ENCODE results near the gene PDIK1L.

PDIK1L gene

DNA sequence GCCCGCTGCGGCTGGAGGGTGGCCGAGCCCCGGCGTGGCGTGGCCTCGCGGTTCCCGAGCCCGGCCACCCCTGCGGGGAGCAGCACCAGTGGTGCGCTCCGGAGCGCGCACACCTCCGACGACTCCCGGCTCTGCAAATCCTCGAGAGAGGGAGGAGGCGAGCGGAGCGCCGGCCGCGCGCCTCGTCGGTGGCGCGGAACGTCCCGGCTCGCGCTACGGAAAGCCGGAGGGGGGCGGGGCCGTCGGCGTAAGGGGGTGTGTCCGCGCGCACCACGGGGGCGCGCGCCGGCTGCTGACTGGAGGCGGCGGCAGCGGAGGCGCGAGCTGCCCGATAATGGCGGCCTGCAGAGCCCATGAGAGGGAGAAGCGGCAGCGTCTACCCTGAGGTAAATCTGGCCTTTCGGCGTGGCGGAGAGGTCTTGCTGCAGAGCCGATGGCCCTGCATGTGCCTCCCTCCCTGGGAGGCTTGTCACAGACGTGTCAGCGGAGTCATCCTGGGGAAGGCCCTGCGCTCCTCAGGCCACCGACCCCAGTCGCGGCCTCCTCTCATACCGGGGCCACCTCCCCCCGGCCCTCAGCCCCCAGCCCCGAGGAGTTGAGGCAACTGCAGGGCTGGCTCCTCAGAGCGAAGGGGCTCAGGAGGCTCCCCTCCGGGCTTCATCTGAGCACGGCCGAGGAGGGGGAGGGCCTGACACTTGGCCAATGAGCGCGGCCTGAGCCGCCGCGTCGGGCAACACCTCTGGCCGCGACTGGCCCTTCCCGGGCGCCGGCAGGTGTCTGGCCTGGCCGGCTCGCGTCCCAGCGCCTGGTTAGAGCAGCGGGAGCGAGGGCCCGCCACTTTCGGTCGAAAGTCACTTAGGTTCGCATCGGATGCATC, at the start of gene PDIK1L:
Gene PDIK1L, plus strand, starts transcription at position 295 of the 877 bp plus-strand sequence. CDS start 2,485 bp downstream, outside the sequence.
- H3K9ac ChIP-seq (ENCODE audit: low read length) = peak within 1 kb of the TSS; percentile 82
- peak within 1 kb of the TSS; percentile 87 for H3K27ac ChIP-seq (ENCODE audit: low read depth, low read length)
- H3K4me1 ChIP-seq (ENCODE audit: control insufficient read depth, insufficient read depth, low read length) = peaks cover 10% of the 10 kb centered on the region
- no peaks in the 10 kb centered on the region for H3K9me3 ChIP-seq (ENCODE audit: control insufficient read depth, insufficient read depth, low read depth, low read length)
- peak within 1 kb of the TSS; percentile 90 for H3K4me3 ChIP-seq (ENCODE audit: low read depth, low read length)
- H3K27me3 ChIP-seq (ENCODE audit: control insufficient read depth, insufficient read depth, low read length) = peaks cover 13% of the 10 kb centered on the region
- H3K36me3 ChIP-seq (ENCODE audit: control insufficient read depth, insufficient read depth, low read length) = peaks cover 4% of the 10 kb centered on the region; the same call in 1 of the 2 replicates

DNA sequence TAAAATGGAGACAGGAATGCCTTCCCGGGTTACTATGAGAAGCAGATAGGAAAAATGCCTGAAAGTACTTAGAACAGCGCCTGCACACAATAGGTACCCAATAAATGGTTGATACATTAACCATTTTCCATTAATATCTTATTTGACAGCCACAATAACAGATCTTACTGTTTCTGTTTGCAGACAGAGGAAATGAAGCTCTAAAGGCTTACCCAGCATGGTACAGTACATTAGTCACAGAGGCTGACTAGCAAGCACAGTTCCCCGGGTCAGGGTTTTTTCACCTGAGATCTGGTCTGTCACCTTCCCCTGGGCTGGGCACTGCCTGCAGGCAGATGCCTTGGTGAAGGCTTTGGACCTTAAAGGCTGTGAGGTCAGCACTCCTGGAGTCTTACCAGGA, 47.1 kb upstream of the PDIK1L start:
- Histone ChIP-seq H3K4me3 (ENCODE audit: low read depth, low read length) (no peak overlapping the region), H3K9ac (ENCODE audit: low read length) (no peak overlapping the region), H3K36me3 (ENCODE audit: control insufficient read depth, insufficient read depth, low read length) (no peaks in the 10 kb centered on the region), H3K27me3 (ENCODE audit: control insufficient read depth, insufficient read depth, low read length) (0 out of 2 replicates have a peak, but pooled peaks cover 3% of the 10 kb centered on the region), H3K4me1 (ENCODE audit: control insufficient read depth, insufficient read depth, low read length) (peaks cover 18% of the 10 kb centered on the region; the same call in 1 of the 2 replicates), H3K9me3 (ENCODE audit: control insufficient read depth, insufficient read depth, low read depth, low read length) (no peaks in the 10 kb centered on the region), H3K27ac (ENCODE audit: low read depth, low read length) (no peak overlapping the region)

DNA sequence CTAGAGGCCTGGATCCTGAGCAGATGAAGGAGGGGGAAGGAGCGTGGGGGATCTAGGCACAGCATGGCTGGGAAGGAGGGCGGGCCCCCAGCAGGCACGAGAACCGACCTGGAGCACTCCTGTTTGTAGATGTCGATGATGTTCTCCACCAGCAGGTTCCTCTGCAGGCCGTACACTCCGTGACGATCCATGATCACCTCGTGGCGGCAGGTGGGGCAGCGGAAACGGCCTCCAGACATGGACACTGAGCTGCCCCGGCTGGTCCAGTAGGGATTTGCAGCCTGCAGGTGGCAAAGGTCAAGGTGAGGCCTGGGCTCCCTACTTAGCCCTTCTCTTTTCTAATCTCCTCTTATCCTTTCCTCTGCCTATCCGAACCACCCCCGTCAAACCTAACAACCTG, 45.5 kb upstream of the PDIK1L start:
- no peak overlapping the region for H3K4me3 ChIP-seq (ENCODE audit: low read depth, low read length)
- no peaks in the 10 kb centered on the region for H3K27me3 ChIP-seq (ENCODE audit: control insufficient read depth, insufficient read depth, low read length)
- peaks cover 18% of the 10 kb centered on the region; the same call in 1 of the 2 replicates for H3K4me1 ChIP-seq (ENCODE audit: control insufficient read depth, insufficient read depth, low read length)
- no peak overlapping the region for H3K9ac ChIP-seq (ENCODE audit: low read length)
- no peaks in the 10 kb centered on the region for H3K36me3 ChIP-seq (ENCODE audit: control insufficient read depth, insufficient read depth, low read length)
- no peak overlapping the region for H3K27ac ChIP-seq (ENCODE audit: low read depth, low read length)
- H3K9me3 ChIP-seq (ENCODE audit: control insufficient read depth, insufficient read depth, low read depth, low read length) = no peaks in the 10 kb centered on the region

DNA sequence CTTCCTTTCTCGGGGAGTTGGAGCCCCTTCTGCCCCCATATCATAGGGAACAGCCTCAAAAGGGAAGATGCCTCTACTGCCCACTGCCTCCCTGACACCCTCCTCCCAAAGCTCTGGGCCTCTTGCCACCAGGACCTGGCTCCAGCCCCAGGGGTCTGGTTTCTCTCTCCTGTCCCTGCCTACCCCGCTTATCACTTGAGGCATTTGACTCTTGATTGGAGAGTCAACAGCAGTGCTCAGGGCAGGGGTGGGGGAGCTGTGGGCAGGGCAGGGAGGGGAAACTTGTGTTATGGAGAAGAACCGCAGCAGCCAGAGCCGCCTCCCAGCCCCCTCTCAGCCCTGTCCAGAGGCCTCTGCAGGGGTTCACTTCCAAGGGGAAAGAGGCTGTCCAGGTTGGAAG, 44.8 kb upstream of the PDIK1L start:
- peaks cover 18% of the 10 kb centered on the region; the same call in 1 of the 2 replicates for H3K4me1 ChIP-seq (ENCODE audit: control insufficient read depth, insufficient read depth, low read length)
- no peaks in the 10 kb centered on the region for H3K27me3 ChIP-seq (ENCODE audit: control insufficient read depth, insufficient read depth, low read length)
- no peaks in the 10 kb centered on the region for H3K36me3 ChIP-seq (ENCODE audit: control insufficient read depth, insufficient read depth, low read length)
- no peak overlapping the region for H3K27ac ChIP-seq (ENCODE audit: low read depth, low read length)
- H3K4me3 ChIP-seq (ENCODE audit: low read depth, low read length) = no peak overlapping the region
- H3K9me3 ChIP-seq (ENCODE audit: control insufficient read depth, insufficient read depth, low read depth, low read length) = no peaks in the 10 kb centered on the region
- no peak overlapping the region for H3K9ac ChIP-seq (ENCODE audit: low read length)

DNA sequence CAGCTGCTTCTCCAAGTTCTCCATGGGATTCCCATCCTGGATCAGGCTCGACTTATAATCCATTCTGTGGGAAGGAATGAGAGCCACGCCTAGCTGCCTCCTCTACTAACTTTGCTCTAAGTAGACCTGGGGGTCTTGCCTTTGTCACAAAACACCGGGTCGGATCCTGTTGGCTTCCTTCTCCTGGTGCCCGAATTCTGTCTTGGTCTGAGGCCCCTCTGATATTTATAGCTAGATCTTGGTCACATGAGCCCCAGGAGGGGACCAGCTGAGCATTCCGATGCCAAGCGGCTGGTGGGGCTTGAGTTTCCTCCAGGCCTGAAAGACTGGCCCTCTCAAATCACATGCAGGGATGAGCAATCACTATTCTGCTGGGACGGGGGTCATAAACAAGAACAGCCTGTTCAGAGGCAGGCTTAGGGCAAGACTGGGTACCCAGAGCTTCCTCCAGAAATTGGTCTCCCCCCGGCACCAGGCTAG, 44.2 kb upstream of the PDIK1L start, which contains the start of gene TRIM63:
Gene TRIM63, minus strand, starts transcription at position 199 of the 480 bp plus-strand sequence. Its CDS starts 136 bp downstream, at position 63.
- Histone ChIP-seq H3K9me3 (ENCODE audit: control insufficient read depth, insufficient read depth, low read depth, low read length) (no peaks in the 10 kb centered on the region), H3K9ac (ENCODE audit: low read length) (no peak within 1 kb of the TSS), H3K27me3 (ENCODE audit: control insufficient read depth, insufficient read depth, low read length) (no peaks in the 10 kb centered on the region), H3K4me1 (ENCODE audit: control insufficient read depth, insufficient read depth, low read length) (peaks cover 18% of the 10 kb centered on the region; the same call in 1 of the 2 replicates), H3K36me3 (ENCODE audit: control insufficient read depth, insufficient read depth, low read length) (no peaks in the 10 kb centered on the region), H3K4me3 (ENCODE audit: low read depth, low read length) (no peak within 1 kb of the TSS), H3K27ac (ENCODE audit: low read depth, low read length) (no peak within 1 kb of the TSS)

DNA sequence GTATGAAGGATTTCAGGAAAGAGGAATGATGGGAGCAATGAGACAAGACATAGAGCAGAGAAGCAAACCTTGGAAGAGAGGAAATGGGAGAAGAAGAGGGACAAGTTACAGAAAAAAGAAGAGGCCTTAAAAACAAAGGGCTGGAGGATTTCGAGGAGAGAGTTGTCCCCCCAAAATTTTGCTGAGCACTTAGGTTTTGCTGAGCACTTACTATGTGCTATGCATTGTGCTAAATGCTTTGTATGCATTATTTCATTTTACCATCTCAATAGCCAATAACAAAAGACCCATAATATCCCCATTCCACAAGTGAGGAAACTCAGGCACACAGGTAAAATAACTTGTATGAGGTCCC, 41.7 kb upstream of the PDIK1L start:
- Histone ChIP-seq H3K9me3 (ENCODE audit: control insufficient read depth, insufficient read depth, low read depth, low read length) (no peaks in the 10 kb centered on the region), H3K27me3 (ENCODE audit: control insufficient read depth, insufficient read depth, low read length) (no peaks in the 10 kb centered on the region), H3K4me3 (ENCODE audit: low read depth, low read length) (no peak overlapping the region), H3K36me3 (ENCODE audit: control insufficient read depth, insufficient read depth, low read length) (no peaks in the 10 kb centered on the region), H3K9ac (ENCODE audit: low read length) (no peak overlapping the region), H3K4me1 (ENCODE audit: control insufficient read depth, insufficient read depth, low read length) (peaks cover 18% of the 10 kb centered on the region; the same call in 1 of the 2 replicates), H3K27ac (ENCODE audit: low read depth, low read length) (no peak overlapping the region)

DNA sequence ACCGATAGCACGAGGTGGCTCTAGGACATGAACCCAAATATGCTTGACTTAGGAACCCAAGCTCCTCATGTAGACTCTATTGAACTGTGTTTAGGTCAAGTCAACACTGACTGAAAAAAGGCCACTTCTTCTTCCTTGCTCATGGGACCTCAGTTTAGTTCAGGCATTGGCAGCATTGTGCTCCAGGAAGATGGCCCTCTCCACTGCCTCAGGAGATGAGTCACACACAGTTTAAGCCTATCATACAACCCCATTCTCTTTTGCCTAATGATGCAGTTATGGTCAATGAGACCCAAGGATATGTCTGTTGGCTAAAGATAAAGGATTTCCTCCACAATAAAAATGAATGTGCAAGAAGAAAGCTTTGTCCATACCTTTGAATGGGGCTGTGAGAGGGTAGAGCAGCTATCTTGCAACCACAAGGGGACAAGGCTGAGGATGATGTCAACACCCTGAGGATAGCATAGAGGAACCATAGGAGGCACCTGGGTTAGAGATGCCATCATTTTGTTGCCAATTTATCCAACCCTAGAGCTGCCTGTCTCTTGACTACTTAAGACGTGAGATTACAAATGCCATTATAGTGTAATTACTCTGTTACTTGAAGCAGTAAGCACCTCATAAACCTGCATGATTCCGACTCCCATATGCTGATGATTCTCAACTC, 41.2 kb upstream of the PDIK1L start:
- Histone ChIP-seq H3K27me3 (ENCODE audit: control insufficient read depth, insufficient read depth, low read length) (no peaks in the 10 kb centered on the region), H3K4me1 (ENCODE audit: control insufficient read depth, insufficient read depth, low read length) (peaks cover 18% of the 10 kb centered on the region; the same call in 1 of the 2 replicates), H3K9me3 (ENCODE audit: control insufficient read depth, insufficient read depth, low read depth, low read length) (no peaks in the 10 kb centered on the region), H3K4me3 (ENCODE audit: low read depth, low read length) (no peak overlapping the region), H3K9ac (ENCODE audit: low read length) (no peak overlapping the region), H3K27ac (ENCODE audit: low read depth, low read length) (no peak overlapping the region), H3K36me3 (ENCODE audit: control insufficient read depth, insufficient read depth, low read length) (no peaks in the 10 kb centered on the region)

DNA sequence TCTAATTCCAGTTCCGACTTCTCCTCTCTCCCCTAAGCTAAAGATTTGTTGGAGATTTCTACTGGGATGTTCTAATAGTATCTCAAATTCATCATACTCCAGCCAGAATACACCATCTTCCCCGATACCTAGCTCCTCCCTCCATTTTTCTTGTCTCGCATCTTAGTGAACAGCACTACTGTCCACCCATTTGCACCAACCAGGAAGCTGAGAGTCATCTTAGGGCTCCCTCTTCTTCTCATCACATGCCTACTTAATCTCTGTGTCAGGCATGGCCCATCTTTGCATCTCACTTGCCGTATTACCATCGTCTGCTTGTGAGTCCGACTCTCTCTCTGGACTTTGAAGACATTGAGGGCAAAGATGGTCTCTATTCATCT, 40.7 kb upstream of the PDIK1L start:
- H3K27me3 ChIP-seq (ENCODE audit: control insufficient read depth, insufficient read depth, low read length) = no peaks in the 10 kb centered on the region
- H3K4me1 ChIP-seq (ENCODE audit: control insufficient read depth, insufficient read depth, low read length) = peaks cover 16% of the 10 kb centered on the region; the same call in 1 of the 2 replicates
- no peaks in the 10 kb centered on the region for H3K9me3 ChIP-seq (ENCODE audit: control insufficient read depth, insufficient read depth, low read depth, low read length)
- H3K36me3 ChIP-seq (ENCODE audit: control insufficient read depth, insufficient read depth, low read length) = no peaks in the 10 kb centered on the region
- no peak overlapping the region for H3K27ac ChIP-seq (ENCODE audit: low read depth, low read length)
- H3K4me3 ChIP-seq (ENCODE audit: low read depth, low read length) = no peak overlapping the region
- H3K9ac ChIP-seq (ENCODE audit: low read length) = no peak overlapping the region

DNA sequence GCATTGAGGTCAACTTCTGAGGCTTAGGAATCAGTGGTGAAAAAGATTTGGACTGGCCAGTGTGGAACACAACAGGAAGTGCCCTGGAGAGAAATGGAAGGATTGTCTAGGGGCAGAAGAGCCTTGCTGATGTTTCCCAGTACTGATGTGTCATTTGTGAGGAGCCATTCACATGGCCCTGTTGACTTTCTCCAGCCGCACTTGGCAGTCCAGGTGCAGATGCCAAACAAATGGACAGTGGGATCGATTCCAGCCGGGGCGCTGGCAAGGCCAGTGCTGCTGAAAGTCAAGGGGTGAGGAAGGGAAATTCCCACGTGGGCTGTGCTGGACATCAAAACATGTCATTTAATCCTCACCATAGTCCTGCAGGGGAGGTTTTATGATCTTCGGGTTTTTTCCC, 39.3 kb upstream of the PDIK1L start:
- peaks cover 3% of the 10 kb centered on the region; the same call in 1 of the 2 replicates for H3K4me1 ChIP-seq (ENCODE audit: control insufficient read depth, insufficient read depth, low read length)
- H3K4me3 ChIP-seq (ENCODE audit: low read depth, low read length) = no peak overlapping the region
- no peaks in the 10 kb centered on the region for H3K36me3 ChIP-seq (ENCODE audit: control insufficient read depth, insufficient read depth, low read length)
- H3K27me3 ChIP-seq (ENCODE audit: control insufficient read depth, insufficient read depth, low read length) = no peaks in the 10 kb centered on the region
- H3K9me3 ChIP-seq (ENCODE audit: control insufficient read depth, insufficient read depth, low read depth, low read length) = no peaks in the 10 kb centered on the region
- no peak overlapping the region for H3K9ac ChIP-seq (ENCODE audit: low read length)
- H3K27ac ChIP-seq (ENCODE audit: low read depth, low read length) = no peak overlapping the region

DNA sequence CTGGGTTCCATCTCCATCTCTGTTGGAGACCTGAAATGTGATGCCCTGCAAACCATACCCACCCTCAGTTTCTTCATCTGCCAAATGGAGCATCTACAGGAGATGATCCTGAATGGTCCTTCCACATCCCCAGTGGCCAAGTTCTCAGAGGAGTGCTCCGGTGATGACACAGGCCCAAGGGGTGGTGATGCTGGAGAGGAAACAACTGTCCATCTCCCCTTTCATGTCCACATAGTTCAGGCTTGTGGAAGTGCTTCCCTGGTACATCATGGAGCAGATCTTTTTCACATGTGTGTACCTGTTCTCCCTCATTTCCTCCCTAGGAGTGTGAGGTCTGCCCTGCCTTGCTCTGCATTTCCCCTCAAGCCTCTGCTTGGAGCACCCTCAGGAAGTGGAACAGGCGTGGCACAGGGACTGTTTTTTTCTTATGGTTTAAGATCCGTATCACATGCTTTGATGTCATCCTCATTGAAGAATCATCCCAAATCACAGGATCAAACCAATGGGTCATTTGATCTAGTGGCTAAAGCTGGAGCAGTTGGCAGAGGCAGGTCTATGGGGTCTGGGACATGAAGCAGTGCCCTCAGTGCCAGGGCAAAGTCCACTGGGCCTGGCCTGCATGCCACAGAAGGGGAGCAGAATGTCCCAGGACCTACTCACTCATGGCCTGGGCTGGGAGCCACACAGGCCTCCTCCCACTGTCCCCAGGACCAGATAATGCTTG, 36.0 kb upstream of the PDIK1L start:
- H3K36me3 ChIP-seq (ENCODE audit: control insufficient read depth, insufficient read depth, low read length) = no peaks in the 10 kb centered on the region
- no peaks in the 10 kb centered on the region for H3K27me3 ChIP-seq (ENCODE audit: control insufficient read depth, insufficient read depth, low read length)
- peaks cover 9% of the 10 kb centered on the region for H3K4me1 ChIP-seq (ENCODE audit: control insufficient read depth, insufficient read depth, low read length)
- no peak overlapping the region for H3K4me3 ChIP-seq (ENCODE audit: low read depth, low read length)
- H3K9ac ChIP-seq (ENCODE audit: low read length) = no peak overlapping the region
- no peaks in the 10 kb centered on the region for H3K9me3 ChIP-seq (ENCODE audit: control insufficient read depth, insufficient read depth, low read depth, low read length)
- H3K27ac ChIP-seq (ENCODE audit: low read depth, low read length) = no peak overlapping the region
